ENCODE measurements around the gene SENP2.
"Not testable (repeated sequence)": the region's sequence is repeated elsewhere in the genome, so short reads cannot be mapped to it uniquely, and the experiment has no call there.

The SENP2 gene

GRCh38 chr3:185586686-185587039 lies 568 bp downstream of the SENP2 start:
- no peak for DNase-seq (ENCODE audit: low read depth in 2 of 2)

GRCh38 chr3:185594073-185594472 lies 8.0 kb downstream of the SENP2 start:
- DNase-seq (ENCODE audit: low read depth in 2 of 2): no peak

- no peak for DNase-seq (ENCODE audit: low read depth in 2 of 2)
Observed at GRCh38 chr3:185595526-185595925, 9.4 kb downstream of the SENP2 start.

GRCh38 chr3:185605566-185605965 lies 19.5 kb downstream of the SENP2 start:
- no peak for DNase-seq (ENCODE audit: low read depth in 2 of 2)

- no peak for DNase-seq (ENCODE audit: low read depth in 2 of 2)
Observed at GRCh38 chr3:185606196-185606595, 20.1 kb downstream of the SENP2 start.

- DNase-seq (ENCODE audit: low read depth in 2 of 2): no peak
Observed at GRCh38 chr3:185613016-185613415, 26.9 kb downstream of the SENP2 start.

GRCh38 chr3:185623939-185624665 lies 38.0 kb downstream of the SENP2 start:
- no peak for DNase-seq (ENCODE audit: low read depth in 2 of 2)

- no peak for DNase-seq (ENCODE audit: low read depth in 2 of 2)
Observed at GRCh38 chr3:185625784-185626183, 39.7 kb downstream of the SENP2 start.

GRCh38 chr3:185629554-185630181 lies 43.6 kb downstream of the SENP2 start:
- DNase-seq (ENCODE audit: low read depth in 2 of 2): no peak

- DNase-seq (ENCODE audit: low read depth in 2 of 2): no peak
Observed at GRCh38 chr3:185630182-185630622, 44.1 kb downstream of the SENP2 start.

- DNase-seq (ENCODE audit: low read depth in 2 of 2): no peak
Observed at GRCh38 chr3:185631108-185631507, 45.0 kb downstream of the SENP2 start.

GRCh38 chr3:185631508-185632206 lies 45.6 kb downstream of the SENP2 start:
- no peak for DNase-seq (ENCODE audit: low read depth in 2 of 2)

- no peak for DNase-seq (ENCODE audit: low read depth in 2 of 2)
Observed at GRCh38 chr3:185632996-185633395, 46.9 kb downstream of the SENP2 start.

GRCh38 chr3:185637388-185637787 lies 51.3 kb downstream of the SENP2 start:
- no peak for DNase-seq (ENCODE audit: low read depth in 2 of 2)

GRCh38 chr3:185638651-185639050 lies 52.6 kb downstream of the SENP2 start:
- DNase-seq (ENCODE audit: low read depth in 2 of 2): not testable (repeated sequence)

GRCh38 chr3:185639632-185640206 lies 53.6 kb downstream of the SENP2 start:
- DNase-seq (ENCODE audit: low read depth in 2 of 2): no peak

- no peak for DNase-seq (ENCODE audit: low read depth in 2 of 2)
Observed at GRCh38 chr3:185640308-185640707, 54.2 kb downstream of the SENP2 start.

- not testable (repeated sequence) for DNase-seq (ENCODE audit: low read depth in 2 of 2)
Observed at GRCh38 chr3:185645191-185645590, 59.1 kb downstream of the SENP2 start.

GRCh38 chr3:185645596-185646381 lies 59.7 kb downstream of the SENP2 start:
- no peak for DNase-seq (ENCODE audit: low read depth in 2 of 2)

GRCh38 chr3:185646382-185647133 lies 60.5 kb downstream of the SENP2 start:
- DNase-seq (ENCODE audit: low read depth in 2 of 2): no peak
